Measurements from ENCODE around the gene NIPBL.

Gene NIPBL

DNA sequence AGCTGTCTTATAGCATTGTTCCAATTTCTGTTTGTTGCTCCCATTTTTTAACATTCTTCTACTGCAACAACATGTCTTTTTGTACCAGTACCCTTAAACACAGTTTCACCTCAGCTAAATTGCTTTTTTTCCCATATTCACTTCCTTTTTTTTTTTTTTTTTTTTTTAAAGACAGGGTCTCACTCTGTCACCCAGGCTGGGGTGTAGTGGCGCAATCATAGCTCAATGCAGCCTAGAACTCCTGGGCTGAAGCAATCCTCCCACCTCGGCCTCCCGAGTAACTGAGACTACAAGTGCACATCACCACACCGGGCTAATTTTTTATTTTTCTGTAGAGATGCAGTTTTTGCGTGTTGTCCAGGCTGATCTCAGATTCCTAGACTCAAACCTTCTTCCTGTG is 161.3 kb downstream of the NIPBL start:
- no peak overlapping the region for H3K4me3 Mint-ChIP-seq
- H3K27me3 Mint-ChIP-seq (ENCODE audit: low read depth) = no peaks in the 10 kb centered on the region
- H3K27ac Mint-ChIP-seq = no peak overlapping the region
- H3K4me1 Mint-ChIP-seq (ENCODE audit: low read depth) = no peaks in the 10 kb centered on the region
- no peaks in the 10 kb centered on the region for H3K9me3 Mint-ChIP-seq
- peaks cover 15% of the 10 kb centered on the region for H3K36me3 Mint-ChIP-seq (ENCODE audit: low read depth)

DNA sequence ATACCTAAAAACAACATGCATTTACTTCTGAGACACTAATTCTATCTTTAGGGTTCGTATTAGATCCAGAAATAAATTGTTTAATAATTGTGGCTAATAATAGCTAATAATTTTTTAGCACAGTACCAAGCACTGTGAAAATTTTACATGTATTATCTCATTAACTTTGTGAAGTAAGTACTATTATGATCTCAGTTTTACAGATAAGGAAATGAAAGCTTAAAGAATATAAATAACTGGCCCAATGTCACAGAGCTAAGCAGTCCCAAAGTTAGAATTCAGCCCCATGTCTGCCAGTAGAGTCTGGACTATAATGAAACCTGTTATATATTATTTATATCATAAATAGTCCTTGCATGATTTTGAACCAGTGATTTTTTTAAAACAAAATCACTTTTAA is 163.3 kb downstream of the NIPBL start:
- Mint-ChIP-seq H3K36me3 (ENCODE audit: low read depth) (peaks cover 14% of the 10 kb centered on the region), H3K9me3 (no peaks in the 10 kb centered on the region), H3K27me3 (ENCODE audit: low read depth) (no peaks in the 10 kb centered on the region), H3K27ac (no peak overlapping the region), H3K4me3 (no peak overlapping the region), H3K4me1 (ENCODE audit: low read depth) (no peaks in the 10 kb centered on the region)

DNA sequence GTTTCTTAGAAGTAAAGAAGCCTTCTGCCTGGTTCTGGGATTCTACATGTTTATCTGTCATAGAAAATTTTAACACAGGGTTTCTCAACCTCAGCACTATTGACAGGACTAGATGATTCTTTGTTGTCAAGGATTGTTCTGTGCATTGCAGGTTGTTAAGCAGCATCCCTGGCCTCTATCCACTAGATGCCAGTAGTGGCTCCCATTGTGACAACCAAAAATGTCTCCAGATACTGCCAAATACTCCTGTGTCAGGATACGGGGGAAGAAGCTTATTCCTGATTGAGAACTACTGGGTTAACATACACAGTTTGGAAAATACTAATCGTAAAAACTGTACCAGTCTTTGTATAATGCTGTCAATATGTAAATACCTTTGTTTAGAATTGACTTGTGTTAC is 167.1 kb downstream of the NIPBL start:
- no peak overlapping the region for H3K4me3 Mint-ChIP-seq

DNA sequence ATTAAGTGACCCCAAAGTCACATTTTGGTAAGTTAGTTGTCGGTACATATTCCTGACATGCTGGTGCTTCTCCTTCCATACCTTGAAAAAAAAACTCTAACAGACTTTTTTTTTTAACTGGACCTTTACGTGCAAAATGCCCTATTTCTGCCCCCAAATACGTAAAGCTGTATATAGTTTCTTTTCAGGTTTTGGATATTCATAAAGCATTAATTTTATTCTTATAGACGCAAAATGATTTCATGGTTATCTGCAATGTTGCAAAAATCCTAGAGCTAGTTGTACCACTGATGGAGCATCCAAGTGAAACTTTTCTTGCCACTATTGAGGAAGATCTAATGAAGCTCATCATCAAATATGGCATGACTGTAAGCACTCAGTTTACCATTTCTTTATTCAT is 167.6 kb downstream of the NIPBL start:
- H3K27ac Mint-ChIP-seq = no peak overlapping the region
- no peaks in the 10 kb centered on the region for H3K4me1 Mint-ChIP-seq (ENCODE audit: low read depth)
- peaks cover 15% of the 10 kb centered on the region for H3K36me3 Mint-ChIP-seq (ENCODE audit: low read depth)
- no peak overlapping the region for H3K4me3 Mint-ChIP-seq
- H3K27me3 Mint-ChIP-seq (ENCODE audit: low read depth) = no peaks in the 10 kb centered on the region
- no peaks in the 10 kb centered on the region for H3K9me3 Mint-ChIP-seq

More for the DNA sequence above, 167.1 kb downstream of the NIPBL start:
- H3K4me1 Mint-ChIP-seq (ENCODE audit: low read depth) = no peaks in the 10 kb centered on the region
- peaks cover 13% of the 10 kb centered on the region for H3K36me3 Mint-ChIP-seq (ENCODE audit: low read depth)
- H3K27me3 Mint-ChIP-seq (ENCODE audit: low read depth) = no peaks in the 10 kb centered on the region
- H3K27ac Mint-ChIP-seq = peak overlapping the region; percentile 15
- H3K9me3 Mint-ChIP-seq = no peaks in the 10 kb centered on the region

DNA sequence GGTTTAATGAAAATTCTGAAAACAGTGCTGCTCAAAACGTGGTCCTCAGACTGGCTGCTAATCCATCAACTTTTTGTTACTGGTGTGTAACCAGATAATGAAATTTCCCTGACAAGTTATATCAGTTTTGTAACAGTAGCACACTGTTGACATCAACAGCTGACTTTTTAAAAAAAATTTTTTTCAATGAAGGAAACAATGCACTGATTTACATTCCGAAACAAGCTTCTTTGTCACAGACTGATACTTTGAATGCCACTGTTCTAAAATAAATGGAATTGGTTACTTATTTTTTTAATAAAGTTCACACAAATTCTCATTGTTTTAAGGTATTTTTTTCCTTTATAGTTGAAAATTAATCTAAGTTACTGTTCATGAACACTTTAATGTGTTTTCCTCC is 169.1 kb downstream of the NIPBL start:
- H3K36me3 Mint-ChIP-seq (ENCODE audit: low read depth) = peaks cover 22% of the 10 kb centered on the region

DNA sequence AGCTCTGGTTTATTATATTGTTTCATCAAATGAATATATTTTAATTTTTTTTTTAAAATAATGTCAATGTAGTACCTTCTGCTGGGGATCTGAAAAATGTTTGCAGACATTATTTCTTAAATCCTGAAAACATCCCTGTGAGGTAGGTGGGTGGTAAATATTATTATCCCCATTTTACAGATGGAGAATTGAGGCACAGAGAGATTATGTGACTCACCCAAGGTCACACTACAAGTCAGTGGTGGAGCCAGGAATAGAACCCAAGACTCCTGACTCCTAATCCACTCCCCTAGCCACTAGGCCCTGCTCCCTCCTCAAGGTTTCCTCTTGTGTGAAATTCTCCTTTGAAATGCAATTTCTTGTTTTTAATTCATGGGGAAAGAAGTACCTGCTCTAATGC is 171.4 kb downstream of the NIPBL start:
- Mint-ChIP-seq H3K36me3 (ENCODE audit: low read depth) (peaks cover 29% of the 10 kb centered on the region), H3K27ac (no peak overlapping the region), H3K4me3 (no peak overlapping the region)

More for the DNA sequence above, 169.1 kb downstream of the NIPBL start:
- H3K4me3 Mint-ChIP-seq = no peak overlapping the region
- H3K9me3 Mint-ChIP-seq = no peaks in the 10 kb centered on the region
- H3K4me1 Mint-ChIP-seq (ENCODE audit: low read depth) = no peaks in the 10 kb centered on the region
- no peak overlapping the region for H3K27ac Mint-ChIP-seq
- no peaks in the 10 kb centered on the region for H3K27me3 Mint-ChIP-seq (ENCODE audit: low read depth)

DNA sequence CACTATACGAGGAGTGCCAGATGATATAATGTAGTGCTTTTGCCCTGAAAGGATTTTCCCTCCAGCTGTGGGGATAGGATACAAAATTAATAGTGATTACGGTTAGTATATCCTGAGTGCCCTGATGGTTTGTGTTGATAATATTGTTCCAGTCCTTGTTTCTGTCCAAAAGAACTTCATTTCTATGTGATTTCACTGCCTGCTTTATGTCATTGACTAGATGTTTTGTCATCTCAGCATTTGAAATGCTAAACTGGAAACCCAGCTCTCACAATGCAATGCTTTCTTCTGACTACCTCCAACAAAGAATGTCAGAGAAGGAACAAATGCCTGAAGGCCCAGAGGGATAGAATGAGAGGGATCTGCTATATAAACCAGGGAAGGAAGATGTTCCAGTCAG is 177.8 kb downstream of the NIPBL start:
- peaks cover 34% of the 10 kb centered on the region for H3K36me3 Mint-ChIP-seq (ENCODE audit: low read depth)
- no peaks in the 10 kb centered on the region for H3K27me3 Mint-ChIP-seq (ENCODE audit: low read depth)
- H3K4me3 Mint-ChIP-seq = no peak overlapping the region
- peaks cover 6% of the 10 kb centered on the region for H3K4me1 Mint-ChIP-seq (ENCODE audit: low read depth)
- H3K27ac Mint-ChIP-seq = no peak overlapping the region
- H3K9me3 Mint-ChIP-seq = no peaks in the 10 kb centered on the region

More for the DNA sequence above, 171.4 kb downstream of the NIPBL start:
- no peaks in the 10 kb centered on the region for H3K27me3 Mint-ChIP-seq (ENCODE audit: low read depth)
- no peaks in the 10 kb centered on the region for H3K4me1 Mint-ChIP-seq (ENCODE audit: low read depth)
- H3K9me3 Mint-ChIP-seq = no peaks in the 10 kb centered on the region

DNA sequence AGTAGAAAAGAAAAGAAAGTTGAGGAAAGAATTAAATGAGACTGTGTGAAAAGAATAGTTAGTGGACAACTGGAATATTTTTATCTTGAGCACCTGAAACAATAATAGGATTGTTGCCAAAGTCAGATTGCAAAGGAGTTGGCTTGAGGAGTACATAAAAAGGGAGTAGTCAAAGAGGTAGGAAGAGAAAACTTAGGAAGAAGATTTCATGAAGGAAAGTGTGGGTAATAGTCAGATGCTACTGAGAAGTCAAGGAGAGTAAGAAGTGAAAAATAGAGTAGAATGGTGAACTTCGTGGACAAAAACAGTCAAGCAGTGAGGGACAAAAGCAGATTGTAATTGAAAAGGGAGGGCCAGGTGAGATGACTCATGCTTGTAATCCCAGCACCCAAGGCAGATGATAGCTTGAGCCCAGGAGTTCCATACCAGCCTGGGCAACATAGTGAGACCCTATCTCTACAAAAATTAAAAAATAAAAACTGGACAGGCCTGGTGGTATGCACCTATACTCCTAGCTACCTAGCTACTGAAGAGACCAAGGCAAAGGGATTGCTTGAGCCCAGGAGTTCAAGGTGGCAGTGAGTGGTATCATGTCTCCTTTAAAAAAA is 178.9 kb downstream of the NIPBL start:
- H3K4me1 Mint-ChIP-seq (ENCODE audit: low read depth) = peaks cover 6% of the 10 kb centered on the region
- peaks cover 33% of the 10 kb centered on the region for H3K36me3 Mint-ChIP-seq (ENCODE audit: low read depth)
- no peak overlapping the region for H3K4me3 Mint-ChIP-seq
- H3K27me3 Mint-ChIP-seq (ENCODE audit: low read depth) = no peaks in the 10 kb centered on the region
- H3K27ac Mint-ChIP-seq = no peak overlapping the region
- H3K9me3 Mint-ChIP-seq = no peaks in the 10 kb centered on the region

DNA sequence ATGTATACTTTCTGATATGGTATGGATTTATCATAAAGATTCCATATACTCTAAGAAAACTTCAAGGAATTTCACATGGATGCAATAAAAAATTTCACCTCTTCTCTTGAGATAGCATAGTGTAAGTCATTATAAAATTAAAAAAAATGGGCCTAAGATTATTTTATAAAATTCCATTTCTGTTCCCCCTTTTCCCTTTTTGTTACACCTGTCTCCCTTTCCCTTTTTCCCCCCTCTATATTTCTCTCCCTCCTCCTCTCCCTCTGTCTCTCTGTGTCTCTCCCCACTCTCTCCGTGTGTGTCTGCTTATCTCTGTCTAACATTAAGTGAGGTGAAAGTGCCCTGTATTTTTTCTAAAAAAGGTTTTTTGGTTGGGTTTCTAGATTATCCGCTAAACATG is 180.2 kb downstream of the NIPBL start:
- Mint-ChIP-seq H3K27me3 (ENCODE audit: low read depth) (no peaks in the 10 kb centered on the region), H3K9me3 (no peaks in the 10 kb centered on the region), H3K4me3 (no peak overlapping the region), H3K36me3 (ENCODE audit: low read depth) (peaks cover 29% of the 10 kb centered on the region), H3K27ac (no peak overlapping the region), H3K4me1 (ENCODE audit: low read depth) (peaks cover 6% of the 10 kb centered on the region)

DNA sequence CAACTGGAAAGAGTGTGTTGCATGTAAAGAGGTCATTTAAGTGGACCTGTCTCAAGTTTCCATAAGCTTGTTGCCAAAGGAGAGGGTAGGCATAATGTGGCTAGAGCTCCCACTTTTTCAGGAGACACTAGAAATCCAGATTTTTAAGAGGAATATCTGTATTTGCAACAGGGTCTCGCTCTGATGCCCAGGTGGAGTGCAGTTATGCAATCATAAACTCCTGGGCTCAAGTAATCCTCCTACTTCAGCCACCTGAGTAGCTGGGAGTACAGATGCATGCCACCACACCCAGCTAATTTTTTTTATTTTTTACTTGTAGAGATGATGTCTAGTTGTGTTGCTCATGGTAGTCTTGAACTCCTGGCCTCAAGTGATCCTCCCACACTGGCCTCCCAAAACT is 183.5 kb downstream of the NIPBL start:
- Mint-ChIP-seq H3K27me3 (ENCODE audit: low read depth) (no peaks in the 10 kb centered on the region), H3K9me3 (no peaks in the 10 kb centered on the region), H3K36me3 (ENCODE audit: low read depth) (peaks cover 32% of the 10 kb centered on the region), H3K4me1 (ENCODE audit: low read depth) (peaks cover 6% of the 10 kb centered on the region), H3K27ac (no peak overlapping the region), H3K4me3 (no peak overlapping the region)

DNA sequence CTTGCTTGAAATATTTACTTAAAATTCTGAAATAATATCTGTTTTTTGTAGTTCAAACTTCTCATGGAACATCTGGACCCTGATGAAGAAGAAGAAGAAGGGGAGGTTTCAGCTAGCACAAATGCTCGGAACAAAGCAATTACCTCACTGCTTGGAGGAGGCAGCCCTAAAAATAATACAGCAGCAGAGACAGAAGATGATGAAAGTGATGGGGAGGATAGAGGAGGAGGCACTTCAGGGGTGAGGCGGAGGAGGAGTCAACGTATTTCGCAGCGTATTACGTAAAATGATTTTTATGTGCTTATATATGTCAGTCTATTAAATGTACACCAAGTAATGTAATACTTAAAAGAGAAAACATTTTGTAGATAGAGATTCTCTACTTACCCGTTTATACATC is 187.2 kb downstream of the NIPBL start:
- peaks cover 28% of the 10 kb centered on the region for H3K36me3 Mint-ChIP-seq (ENCODE audit: low read depth)
- no peak overlapping the region for H3K27ac Mint-ChIP-seq
- H3K27me3 Mint-ChIP-seq (ENCODE audit: low read depth) = no peaks in the 10 kb centered on the region
- H3K4me3 Mint-ChIP-seq = no peak overlapping the region
- H3K9me3 Mint-ChIP-seq = no peaks in the 10 kb centered on the region
- no peaks in the 10 kb centered on the region for H3K4me1 Mint-ChIP-seq (ENCODE audit: low read depth)

DNA sequence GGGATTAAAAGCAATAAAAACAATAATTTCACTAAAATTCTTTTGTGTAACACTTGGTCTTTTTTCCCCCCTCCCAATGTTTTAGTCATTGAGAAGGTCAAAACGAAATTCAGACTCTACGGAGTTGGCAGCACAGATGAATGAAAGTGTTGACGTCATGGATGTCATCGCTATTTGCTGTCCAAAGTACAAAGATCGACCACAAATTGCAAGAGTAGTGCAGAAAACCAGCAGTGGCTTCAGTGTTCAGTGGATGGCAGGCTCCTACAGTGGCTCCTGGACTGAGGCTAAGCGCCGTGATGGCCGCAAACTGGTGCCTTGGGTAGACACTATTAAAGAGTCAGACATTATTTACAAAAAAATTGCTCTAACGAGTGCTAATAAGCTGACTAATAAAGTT is 187.9 kb downstream of the NIPBL start:
- Mint-ChIP-seq H3K9me3 (no peaks in the 10 kb centered on the region), H3K27ac (no peak overlapping the region), H3K27me3 (ENCODE audit: low read depth) (no peaks in the 10 kb centered on the region), H3K4me3 (no peak overlapping the region), H3K4me1 (ENCODE audit: low read depth) (no peaks in the 10 kb centered on the region), H3K36me3 (ENCODE audit: low read depth) (peaks cover 26% of the 10 kb centered on the region)

DNA sequence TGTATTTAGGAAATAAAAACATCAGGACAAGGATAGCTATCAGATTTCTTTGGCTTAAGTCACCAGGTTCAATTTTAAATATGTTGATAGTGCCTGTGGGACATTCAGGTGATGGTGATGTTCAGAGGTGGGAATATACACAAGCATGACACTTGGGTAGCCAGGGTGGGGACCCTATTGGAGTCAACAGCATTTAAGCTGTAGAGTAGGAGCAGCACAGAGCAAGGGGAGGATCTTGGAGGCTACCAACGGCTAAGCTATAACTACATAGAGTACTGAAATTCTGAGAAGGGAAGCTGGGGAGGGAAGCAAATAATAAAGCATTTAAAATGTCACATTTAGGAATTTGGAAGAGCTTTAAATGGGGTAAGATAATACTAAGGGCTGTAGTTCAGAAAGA is 194.9 kb downstream of the NIPBL start:
- no peaks in the 10 kb centered on the region for H3K9me3 Mint-ChIP-seq
- H3K4me3 Mint-ChIP-seq = no peak overlapping the region
- peaks cover 2% of the 10 kb centered on the region for H3K36me3 Mint-ChIP-seq (ENCODE audit: low read depth)
- no peak overlapping the region for H3K27ac Mint-ChIP-seq
- no peaks in the 10 kb centered on the region for H3K27me3 Mint-ChIP-seq (ENCODE audit: low read depth)
- H3K4me1 Mint-ChIP-seq (ENCODE audit: low read depth) = no peaks in the 10 kb centered on the region

DNA sequence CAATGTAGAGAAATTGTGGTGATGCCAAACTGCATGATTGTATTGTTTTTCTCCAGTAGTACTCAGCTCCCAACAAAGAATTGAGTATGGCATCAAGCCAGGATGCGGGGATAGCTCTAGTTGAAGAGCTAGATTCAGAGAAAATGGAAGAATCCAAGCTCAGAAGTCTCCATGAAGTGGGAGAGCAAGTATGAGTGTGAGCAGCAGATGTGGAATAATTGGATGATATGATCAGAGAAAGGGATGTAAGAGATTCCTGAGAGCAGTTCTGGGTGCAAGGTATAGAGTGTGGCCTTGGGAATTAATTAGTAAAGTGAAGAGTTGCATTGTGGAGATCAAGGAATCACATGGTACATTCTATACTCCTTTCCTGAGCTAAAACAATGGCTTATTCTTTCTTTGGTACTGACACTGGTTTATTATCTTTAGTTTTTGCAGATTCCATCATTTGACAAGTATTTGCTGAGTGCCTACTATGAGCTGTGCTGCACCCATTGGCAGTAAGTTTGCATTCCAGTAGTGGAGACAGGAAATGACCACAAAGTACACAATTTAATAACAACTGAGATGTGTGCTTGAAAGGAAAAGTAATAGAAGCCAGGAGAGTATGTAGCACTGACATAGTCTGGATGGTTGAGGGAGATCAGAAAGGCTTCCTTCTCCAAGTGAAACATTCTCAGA is 195.5 kb downstream of the NIPBL start:
- H3K36me3 Mint-ChIP-seq (ENCODE audit: low read depth) = no peaks in the 10 kb centered on the region
- no peak overlapping the region for H3K27ac Mint-ChIP-seq
- H3K4me3 Mint-ChIP-seq = no peak overlapping the region

DNA sequence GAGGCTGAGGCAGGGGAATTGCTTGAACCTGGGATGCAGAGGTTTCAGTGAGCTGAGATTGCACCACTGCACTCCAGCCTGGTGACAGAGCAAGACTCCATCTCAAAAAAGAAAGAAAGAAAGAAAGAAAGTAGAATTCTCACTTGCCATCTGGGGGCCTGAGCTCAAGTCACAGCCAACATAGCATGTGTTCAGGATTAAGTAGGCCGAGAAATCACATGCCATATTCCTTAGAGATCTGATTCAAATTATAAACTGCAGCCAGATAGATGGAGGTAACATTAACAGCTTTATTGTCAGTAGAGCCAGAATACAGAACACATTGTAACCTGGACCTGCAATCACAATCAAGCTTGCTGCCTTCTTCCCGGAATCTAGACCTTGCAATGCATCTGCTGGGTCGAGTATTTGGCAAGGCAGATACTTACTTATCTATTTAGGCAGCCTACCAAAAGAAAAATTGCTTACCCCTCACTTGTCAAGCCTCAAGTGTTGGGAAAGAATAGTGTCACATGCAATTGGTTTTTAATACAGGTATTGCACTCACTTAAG is 198.9 kb downstream of the NIPBL start:
- H3K27ac Mint-ChIP-seq = no peak overlapping the region

More for the DNA sequence above, 195.5 kb downstream of the NIPBL start:
- H3K9me3 Mint-ChIP-seq = no peaks in the 10 kb centered on the region
- no peaks in the 10 kb centered on the region for H3K4me1 Mint-ChIP-seq (ENCODE audit: low read depth)
- H3K27me3 Mint-ChIP-seq (ENCODE audit: low read depth) = no peaks in the 10 kb centered on the region

More for the DNA sequence above, 198.9 kb downstream of the NIPBL start:
- Mint-ChIP-seq H3K27me3 (ENCODE audit: low read depth) (no peaks in the 10 kb centered on the region), H3K4me3 (no peak overlapping the region), H3K4me1 (ENCODE audit: low read depth) (no peaks in the 10 kb centered on the region), H3K9me3 (peaks cover 8% of the 10 kb centered on the region), H3K36me3 (ENCODE audit: low read depth) (peaks cover 10% of the 10 kb centered on the region)
